Naive thymus-derived CD4-positive, alpha-beta T cell (primary cell): ENCODE data around the gene ASCL3. TPM values are rescaled to one million over a fixed set of nuclear protein-coding genes. Genes with fewer than 3 reads are reported as not detected.
"Not testable (repeated sequence)": the region's sequence is repeated elsewhere in the genome, so short reads cannot be mapped to it uniquely, and the experiment has no call there.

Source experiments
- ATAC-seq: fragments of 150-1000 bp; cut with Tn5 transposase; 2 replicates; pipeline ENCODE4 v1.10.0; 2021; ENCODE audit warnings: mild to moderate bottlenecking, moderate library complexity
- CTCF ChIA-PET: fragments of 350-600 bp; sonication (Branson Sonifier 250); formaldehyde crosslinking; loops from one replicate; lab custom pipeline; 2021; ENCODE audit warnings: antibody characterized with exemption; lab: Charles Lee
- POLR2A ChIA-PET: fragments of 350-600 bp; sonication (Branson Sonifier 250); formaldehyde crosslinking; loops from one replicate; lab custom pipeline; 2021; ENCODE audit warnings: antibody characterized with exemption, inconsistent platforms; lab: Charles Lee
- DNase-seq, 9 donors: peaks; one replicate each; pipeline versions ENCODE4 v3.0.0 to v3.0.0-alpha.2; 2020 to 2022; ENCODE audit warnings: mixed read lengths in 1 of 9
- H3K27ac ChIP-seq: one replicate; pipeline ENCODE4 v1.7.0; 2013; ENCODE audit warnings: mild to moderate bottlenecking, low read depth, low read length, moderate library complexity
- H3K27me3 ChIP-seq, 2 donors: one replicate each; pipeline ENCODE4 v1.7.0; 2013; ENCODE audit warnings: low read length in 2 of 2, mild to moderate bottlenecking in 2 of 2, moderate library complexity in 2 of 2; ENCODE audit not compliant: control insufficient read depth in 2 of 2, insufficient read depth in 2 of 2
- H3K36me3 ChIP-seq, 3 experiments: 1 replicate in 2 of 3; 2 replicates in 1 of 3; pipeline ENCODE4 v1.7.0; 2013; ENCODE audit warnings: low read length in 3 of 3, mild to moderate bottlenecking in 3 of 3, moderate library complexity in 1 of 3; ENCODE audit not compliant: insufficient read depth in 3 of 3, control insufficient read depth in 2 of 3
- H3K4me1 ChIP-seq, 2 donors: one replicate each; pipeline ENCODE4 v1.7.0; 2013; ENCODE audit warnings: low read length in 2 of 2, mild to moderate bottlenecking in 2 of 2, moderate library complexity in 1 of 2; ENCODE audit not compliant: control insufficient read depth in 2 of 2, insufficient read depth in 2 of 2
- H3K4me3 ChIP-seq: 2 replicates; pipeline ENCODE4 v1.7.0; 2013; ENCODE audit warnings: mild to moderate bottlenecking, low read length
- H3K9me3 ChIP-seq, 3 experiments: 1 replicate in 2 of 3; 2 replicates in 1 of 3; pipeline ENCODE4 v1.7.0; 2013; ENCODE audit warnings: low read length in 3 of 3; ENCODE audit not compliant: control insufficient read depth in 2 of 3
- H3K27ac Mint-ChIP-seq, 9 donors: one replicate each; pipeline ENCODE4 v1.8.0; 2020 to 2022; ENCODE audit warnings: mixed read lengths in 9 of 9, mild to moderate bottlenecking in 8 of 9, moderate library complexity in 5 of 9, inconsistent platforms in 2 of 9
- H3K27me3 Mint-ChIP-seq, 5 donors: one replicate each; pipeline ENCODE4 v1.8.0; 2021 to 2022; ENCODE audit warnings: mixed read lengths in 5 of 5, mild to moderate bottlenecking in 1 of 5
- H3K36me3 Mint-ChIP-seq, 5 donors: one replicate each; pipeline ENCODE4 v1.8.0; 2020 to 2022; ENCODE audit warnings: mixed read lengths in 5 of 5, mild to moderate bottlenecking in 3 of 5, inconsistent platforms in 1 of 5
- H3K4me1 Mint-ChIP-seq, 7 donors: one replicate each; pipeline ENCODE4 v1.8.0; 2020 to 2022; ENCODE audit warnings: mixed read lengths in 7 of 7, mild to moderate bottlenecking in 3 of 7, inconsistent platforms in 1 of 7
- H3K4me3 Mint-ChIP-seq, 10 donors: one replicate each; pipeline ENCODE4 v1.8.0; 2020 to 2022; ENCODE audit warnings: mild to moderate bottlenecking in 10 of 10, mixed read lengths in 10 of 10, moderate library complexity in 6 of 10, inconsistent platforms in 2 of 10
- H3K9me3 Mint-ChIP-seq, 11 donors: one replicate each; pipeline ENCODE4 v1.8.0; 2020 to 2022; ENCODE audit warnings: mixed read lengths in 11 of 11, mild to moderate bottlenecking in 4 of 11, inconsistent platforms in 1 of 11, moderate library complexity in 1 of 11
- intact Hi-C, 2 donors: fragments of 100-400 bp; cut with micrococcal nuclease; formaldehyde crosslinking; loops; one replicate each; pipeline ENCODE4 v1.15.1; 2023
- polyA plus RNA-seq, 2 donors: library from polyadenylated mRNA; unstranded; fragments of 300-500 nt; fragmentation: Illumina TruSeq; gene quantifications; one replicate each; pipeline ENCODE4 v1.2.3, GENCODE V29; 2021
- total RNA-seq, 6 experiments: library from RNA in 5 of 6; stranded (reverse) in 5 of 6; gene quantifications; 1 replicate in 5 of 6; 2 replicates in 1 of 6; pipeline ENCODE4 v1.2.3 and lab custom pipeline; 2021 to 2026

The ASCL3 gene
- total and polyA plus RNA-seq, 7 experiments from 2014 or later = not detected

GRCh38 chr11:8907116-8907515 is 35.7 kb downstream of the ASCL3 start:
- ATAC-seq = no peak
- Mint-ChIP-seq H3K27me3 (peaks cover 0 to 40% (median 0%) of the 10 kb centered on the region in 5 donors), H3K36me3 (peaks cover 0 to 5% (median 0%) of the 10 kb centered on the region in 5 donors), H3K27ac (peak overlapping the region in 2 of 9 donors; percentile 0 to 22), H3K4me1 (peaks cover 10 to 28% (median 19%) of the 10 kb centered on the region in 7 donors), H3K4me3 (no peak overlapping the region), H3K9me3 (peaks cover 0 to 6% (median 2%) of the 10 kb centered on the region in 11 donors)
- Histone ChIP-seq H3K4me3 (no peak overlapping the region), H3K4me1 (no peaks in the 10 kb centered on the region), H3K9me3 (no peaks in the 10 kb centered on the region), H3K27ac (no peak overlapping the region), H3K27me3 (no peaks in the 10 kb centered on the region), H3K36me3 (peaks cover 0 to 6% (median 0%) of the 10 kb centered on the region in 3 experiments)
- intact Hi-C loops = loop anchor here in 1 of 2 donors (10.0 kb wide), 1 partner anchor 62 kb away; no protein-coding TSS in a partner anchor
- DNase-seq = no peak
- CTCF ChIA-PET = no interaction called here
- POLR2A ChIA-PET = no interaction called here

DNA sequence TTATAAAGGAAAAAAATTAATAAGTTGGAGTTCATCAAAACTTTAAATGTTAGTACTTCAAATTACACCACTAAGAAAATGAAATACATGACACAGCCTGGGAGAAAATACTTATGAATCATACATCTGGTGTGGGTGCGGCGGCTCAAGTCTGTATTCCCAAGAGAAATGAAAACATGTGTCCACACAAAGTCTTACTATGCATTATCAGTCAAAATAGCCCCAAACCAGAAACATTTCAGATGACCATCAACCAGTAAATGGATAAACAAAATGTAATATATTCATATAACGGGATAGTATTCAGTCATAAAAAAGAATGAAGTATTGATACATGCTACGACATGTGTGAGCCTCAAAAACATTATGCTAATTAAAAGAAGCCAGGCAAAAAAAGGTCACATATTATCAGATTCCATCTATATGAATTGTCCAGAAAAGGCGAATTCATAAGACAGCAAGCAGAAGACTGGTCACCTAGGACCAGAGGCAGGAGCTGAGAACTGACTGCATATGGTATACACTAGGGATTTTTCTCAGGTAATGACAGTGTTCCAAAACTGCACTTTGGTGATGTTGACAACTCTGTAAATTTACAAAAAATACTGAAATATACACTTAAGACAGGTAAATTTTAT is 37.2 kb downstream of the ASCL3 start:
- Histone ChIP-seq H3K9me3 (no peaks in the 10 kb centered on the region), H3K27ac (no peak overlapping the region), H3K4me3 (no peak overlapping the region), H3K4me1 (no peaks in the 10 kb centered on the region), H3K36me3 (no peaks in the 10 kb centered on the region), H3K27me3 (no peaks in the 10 kb centered on the region)
- Mint-ChIP-seq H3K27ac (peak overlapping the region in 1 of 9 donors; percentile 9), H3K36me3 (peaks cover 0 to 9% (median 0%) of the 10 kb centered on the region in 5 donors), H3K27me3 (peaks cover 0 to 40% (median 2%) of the 10 kb centered on the region in 5 donors), H3K9me3 (peaks cover 0 to 17% (median 7%) of the 10 kb centered on the region in 11 donors), H3K4me3 (no peak overlapping the region), H3K4me1 (peaks cover 8 to 26% (median 17%) of the 10 kb centered on the region in 7 donors)
- ATAC-seq (no peak), DNase-seq (no peak)
- ChIA-PET CTCF (no interaction called here), POLR2A (no interaction called here)
- intact Hi-C loops = loop anchor here in 1 of 2 donors (10.0 kb wide), 1 partner anchor 61 kb away; no protein-coding TSS in a partner anchor

DNA sequence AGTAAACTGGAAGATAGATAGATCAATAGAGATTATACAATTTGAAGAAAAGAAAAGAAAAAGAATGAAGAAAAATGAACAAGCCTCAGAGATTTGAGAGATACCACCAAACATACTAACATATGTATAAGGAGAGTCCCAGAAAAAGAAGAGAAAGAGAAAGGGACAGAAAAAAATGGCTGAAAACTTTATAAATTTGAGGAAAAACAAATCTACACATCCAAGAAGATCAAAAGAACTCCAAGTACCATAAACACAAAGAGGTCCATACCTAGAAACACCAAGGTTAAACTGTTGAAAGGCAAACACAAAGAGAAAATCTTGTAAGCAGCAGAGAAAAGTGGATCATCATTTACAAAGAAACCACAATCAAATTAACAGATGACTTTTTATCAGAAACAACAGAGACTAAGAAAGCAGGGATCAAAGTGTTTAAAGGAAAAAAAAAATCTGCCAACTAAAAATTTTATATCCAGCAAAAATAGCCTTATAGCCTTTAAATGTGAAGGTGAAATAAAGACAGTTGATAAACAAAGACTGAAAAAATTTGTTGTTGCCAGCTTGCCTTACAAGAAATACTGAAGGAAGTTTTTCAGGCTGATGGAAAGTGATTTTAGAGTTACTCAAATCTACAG is 43.6 kb downstream of the ASCL3 start:
- Mint-ChIP-seq H3K27me3 (peaks cover 0 to 12% (median 0%) of the 10 kb centered on the region in 5 donors), H3K9me3 (peaks cover 0 to 53% (median 22%) of the 10 kb centered on the region in 11 donors), H3K27ac (no peak overlapping the region), H3K36me3 (peaks cover 0 to 23% (median 5%) of the 10 kb centered on the region in 5 donors), H3K4me3 (no peak overlapping the region), H3K4me1 (no peaks in the 10 kb centered on the region)
- H3K9me3 ChIP-seq = peaks cover 0 to 15% (median 5%) of the 10 kb centered on the region in 3 experiments
- no peaks in the 10 kb centered on the region for H3K36me3 ChIP-seq
- intact Hi-C loops = no loop called here
- POLR2A ChIA-PET = no interaction called here
- H3K27me3 ChIP-seq = no peaks in the 10 kb centered on the region
- H3K4me1 ChIP-seq = no peaks in the 10 kb centered on the region
- DNase-seq (no peak), ATAC-seq (no peak)
- CTCF ChIA-PET = no interaction called here
- no peak overlapping the region for H3K27ac ChIP-seq
- H3K4me3 ChIP-seq = no peak overlapping the region

DNA sequence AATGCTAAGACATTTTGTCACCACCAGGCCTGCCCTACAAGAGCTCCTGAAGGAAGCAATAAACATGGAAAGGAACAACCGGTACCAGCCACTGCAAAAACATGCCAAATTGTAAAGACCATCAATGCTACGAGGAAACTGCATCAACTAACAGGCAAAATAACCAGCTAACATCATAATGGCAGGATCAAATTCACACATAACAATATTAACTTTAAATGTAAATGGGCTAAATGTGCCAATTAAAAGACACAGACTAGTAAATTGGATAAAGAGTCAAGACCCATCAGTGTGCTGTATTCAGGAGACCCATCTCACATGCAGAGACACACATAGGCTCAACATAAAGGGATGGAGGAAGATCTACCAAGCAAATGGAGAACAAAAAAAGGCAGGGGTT is 51.6 kb downstream of the ASCL3 start:
- H3K4me3 ChIP-seq, H3K27ac ChIP-seq, DNase-seq, H3K27me3 ChIP-seq, H3K27ac Mint-ChIP-seq, H3K9me3 ChIP-seq, POLR2A ChIA-PET, CTCF ChIA-PET, H3K4me3 Mint-ChIP-seq, H3K4me1 Mint-ChIP-seq, H3K4me1 ChIP-seq, H3K36me3 ChIP-seq, intact Hi-C loops, ATAC-seq: not testable (repeated sequence)
- H3K36me3 Mint-ChIP-seq = peaks cover 0 to 11% (median 0%) of the 10 kb centered on the region in 5 donors
- H3K9me3 Mint-ChIP-seq = peaks cover 4 to 38% (median 14%) of the 10 kb centered on the region in 11 donors
- peaks cover 0 to 39% (median 19%) of the 10 kb centered on the region in 5 donors for H3K27me3 Mint-ChIP-seq

Other genes starting within 250 kb of the ASCL3 start
- gene AKIP1, start 31.8 kb downstream of the ASCL3 start, total RNA-seq = 10 to 100 TPM in 3 of 5 experiments, 1 to 10 TPM in 2; 5.6 to 20.9 (median 11.2) TPM
- gene AKIP1, start 31.8 kb downstream of the ASCL3 start, polyA plus RNA-seq = 1 to 10 TPM; 8.1 to 9.9 TPM
- not detected for gene C11orf16, start 10.1 kb downstream of the ASCL3 start, total RNA-seq
- gene C11orf16, start 10.1 kb downstream of the ASCL3 start, polyA plus RNA-seq = not detected
- 10 to 100 TPM; 16.2 to 33.6 (median 30.6) TPM for gene TMEM9B, start 21.4 kb upstream of the ASCL3 start, total RNA-seq
- 10 to 100 TPM; 62.1 to 83.0 TPM for gene TMEM9B, start 21.4 kb upstream of the ASCL3 start, polyA plus RNA-seq
- 10 to 100 TPM in 1 of 5 experiments, 1 to 10 TPM in 2, under 1 TPM in 2; 0.59 to 11.0 (median 3.4) TPM for gene NRIP3, start 61.0 kb upstream of the ASCL3 start, total RNA-seq
- gene NRIP3, start 61.0 kb upstream of the ASCL3 start, polyA plus RNA-seq = under 1 TPM in 1 of 2 donors, not detected in 1; 0.13 TPM
- under 1 TPM in 3 of 5 experiments, not detected in 2; 0.45 to 0.92 (median 0.54) TPM for gene SCUBE2, start 148.6 kb upstream of the ASCL3 start, total RNA-seq
- not detected for gene SCUBE2, start 148.6 kb upstream of the ASCL3 start, polyA plus RNA-seq